GM20431 (cell line): ENCODE measurements around the gene TIAM1.

ENCODE experiments used
- in situ Hi-C: fragments of 300-500 bp; cut with MseI, MboI; formaldehyde crosslinking; loops from one replicate; pipeline ENCODE4 v1.15.0; 2020; ENCODE audit warnings: low sequenced_read_pairs; ENCODE audit not compliant: unreplicated experiment

TIAM1 gene

GRCh38 chr21:31185663-31186062 lies 158.4 kb downstream of the TIAM1 start:
- in situ Hi-C loops, result no loop called here

GRCh38 chr21:31184876-31185275 lies 159.2 kb downstream of the TIAM1 start:
- in situ Hi-C loops, result no loop called here

DNA sequence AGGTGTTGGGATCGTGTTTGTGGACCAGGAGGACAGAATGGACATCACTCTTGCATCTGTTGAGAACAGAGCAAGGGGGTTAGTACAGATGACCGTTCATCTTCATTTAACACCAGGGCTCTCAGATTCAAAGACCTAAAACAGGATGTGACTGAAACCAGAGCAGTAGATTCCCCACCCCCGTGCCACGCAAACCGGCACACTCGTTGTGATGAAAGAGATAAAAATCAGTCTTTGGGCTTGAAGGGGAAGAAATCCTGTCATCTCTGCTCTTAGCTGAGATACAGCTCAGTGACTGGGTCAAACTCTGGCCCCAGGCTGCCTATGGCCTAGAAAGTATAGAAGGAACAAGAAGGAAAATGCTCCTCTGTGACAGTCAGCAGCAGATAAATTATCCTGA lies 159.6 kb downstream of the TIAM1 start:
- in situ Hi-C loops, result no loop called here

DNA sequence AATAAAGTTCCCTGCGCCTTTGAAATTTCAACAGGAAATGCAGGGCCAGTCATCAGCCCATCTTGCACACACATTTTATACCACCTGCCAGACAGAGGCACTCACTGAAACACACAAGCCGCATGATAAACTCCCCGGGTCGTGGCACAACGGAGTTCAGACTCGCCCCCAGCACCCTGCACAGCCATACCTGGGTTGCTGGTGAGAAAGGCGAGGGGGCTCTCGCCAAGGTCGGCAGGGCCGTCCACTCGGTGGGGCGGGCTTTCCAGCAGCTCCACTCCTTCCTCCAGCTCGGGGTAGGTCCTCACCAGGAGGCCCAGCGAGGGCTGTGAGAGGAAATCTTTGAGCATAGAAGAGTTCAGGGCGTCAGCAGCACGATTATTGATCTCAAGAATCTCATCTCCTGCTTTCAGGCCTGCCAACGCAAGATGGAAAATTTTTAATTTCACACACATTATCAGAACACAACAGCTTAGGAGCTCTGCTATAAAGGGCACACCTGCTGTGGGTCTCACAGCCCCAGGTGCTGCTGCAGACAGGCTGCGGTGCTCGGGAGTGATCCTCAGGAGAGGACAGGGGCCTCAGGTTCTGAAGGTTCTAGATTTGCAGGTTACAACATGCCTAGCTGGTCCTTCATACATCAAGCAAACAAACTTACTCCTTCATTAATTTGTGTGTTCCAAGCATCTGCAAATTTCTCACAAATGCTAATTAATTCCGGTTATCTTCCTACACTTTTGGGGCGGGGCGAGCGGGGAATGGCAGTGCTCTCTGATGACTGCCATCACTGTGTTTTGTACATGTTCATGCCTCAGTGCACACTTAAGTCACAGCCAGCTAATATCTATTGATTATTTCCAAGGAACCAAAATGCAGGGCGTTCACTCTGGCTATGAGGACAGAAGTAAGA lies 161.6 kb downstream of the TIAM1 start:
- in situ Hi-C loops, result no loop called here

DNA sequence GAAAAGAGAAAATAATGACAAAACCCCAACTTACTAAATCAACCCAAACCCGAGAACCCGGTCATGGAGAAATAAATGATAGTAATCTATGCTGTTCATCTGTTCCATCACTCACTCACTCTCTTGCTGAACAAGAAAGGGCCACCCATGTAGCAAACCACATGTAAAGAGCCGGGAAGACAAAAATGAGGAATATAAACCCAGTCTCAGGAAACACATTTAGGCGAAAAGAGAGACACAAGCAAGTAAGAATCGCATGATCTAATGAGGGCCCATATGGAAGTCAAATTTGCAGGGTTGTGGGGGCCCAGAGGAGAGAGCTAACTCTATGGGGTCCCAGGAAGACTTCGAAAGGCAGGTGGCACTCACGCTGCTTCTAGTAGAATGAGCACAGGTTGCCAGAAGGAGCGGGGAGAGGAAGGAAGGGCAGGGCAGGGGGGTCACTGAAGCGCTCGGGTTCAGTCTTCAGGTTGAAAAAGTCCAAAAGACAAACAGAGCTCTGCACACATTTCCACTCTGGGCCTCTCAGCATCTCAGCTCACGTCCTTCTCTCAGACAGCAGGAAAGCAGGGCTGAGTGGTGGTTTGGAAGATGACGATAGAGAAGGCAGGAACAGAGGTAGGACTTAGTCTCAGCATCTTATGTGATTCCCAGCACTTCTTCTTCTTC lies 162.8 kb downstream of the TIAM1 start:
- in situ Hi-C loops, result no loop called here

GRCh38 chr21:31180256-31181081 lies 163.6 kb downstream of the TIAM1 start:
- in situ Hi-C loops, result no loop called here

DNA sequence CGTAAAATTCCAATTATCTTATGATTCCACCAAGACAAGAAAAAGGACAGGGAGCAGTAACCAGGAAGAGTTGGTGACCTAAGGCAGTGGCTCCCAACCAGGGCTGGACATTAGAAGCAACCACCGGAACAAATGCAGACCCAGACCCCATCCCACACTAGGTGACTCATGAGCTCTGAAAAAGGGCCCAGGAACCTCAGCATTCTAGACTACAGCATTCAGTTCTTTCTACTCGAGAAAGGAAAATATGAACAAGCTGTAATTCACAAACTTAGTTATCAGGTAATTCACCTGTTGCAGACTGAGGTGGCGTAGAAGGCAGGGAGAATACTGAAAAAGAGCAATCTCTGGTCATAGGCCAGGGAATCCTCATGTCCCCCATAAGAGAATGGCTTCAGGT lies 167.3 kb downstream of the TIAM1 start:
- in situ Hi-C loops, result no loop called here

DNA sequence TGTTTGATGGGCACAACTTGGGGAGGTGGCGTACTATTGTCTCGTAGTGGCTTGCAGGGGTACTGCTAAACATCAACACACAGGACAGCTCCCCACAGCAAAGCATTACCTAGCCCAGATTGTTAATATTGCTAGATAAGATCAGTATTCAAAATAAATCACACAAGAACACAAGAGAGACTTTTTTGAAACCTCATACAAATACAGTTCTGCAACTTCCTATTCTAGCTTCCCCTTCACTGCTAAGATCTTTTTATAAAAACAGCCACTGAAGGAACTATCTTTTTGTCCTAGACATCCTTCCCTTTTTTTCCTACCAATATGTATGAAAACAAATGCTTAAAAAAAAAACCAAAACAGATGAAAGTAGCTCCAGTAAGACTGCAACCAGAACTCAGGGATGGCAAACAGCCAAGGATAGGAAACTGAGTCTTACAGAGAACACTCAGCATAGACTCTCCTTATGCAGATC lies 167.9 kb downstream of the TIAM1 start:
- in situ Hi-C loops, result no loop called here

GRCh38 chr21:31173881-31174555 lies 170.0 kb downstream of the TIAM1 start:
- in situ Hi-C loops, result no loop called here

- in situ Hi-C loops, result no loop called here
These were observed 171.7 kb downstream of the TIAM1 start for GRCh38 chr21:31172328-31172727.

- in situ Hi-C loops, result no loop called here
These were observed 179.1 kb downstream of the TIAM1 start for GRCh38 chr21:31164713-31165694.

DNA sequence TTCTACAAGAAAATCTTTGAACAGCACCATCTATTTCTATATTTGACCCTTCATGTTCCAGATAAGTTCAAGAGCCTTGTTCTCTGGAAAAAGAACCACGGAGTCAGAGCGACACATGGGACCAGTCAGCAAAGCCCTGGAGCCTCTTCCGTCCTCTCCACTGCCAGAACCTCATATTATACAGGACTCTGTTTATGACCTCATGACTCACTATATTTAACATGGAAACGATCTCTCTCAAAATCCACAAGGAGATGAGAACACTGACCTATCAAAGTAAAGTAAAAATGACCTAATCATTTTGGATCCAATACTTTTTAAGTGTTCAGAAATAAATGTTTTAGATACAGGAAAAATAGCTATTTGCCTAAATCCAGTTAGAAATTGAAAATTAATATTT lies 181.2 kb downstream of the TIAM1 start:
- in situ Hi-C loops, result no loop called here

DNA sequence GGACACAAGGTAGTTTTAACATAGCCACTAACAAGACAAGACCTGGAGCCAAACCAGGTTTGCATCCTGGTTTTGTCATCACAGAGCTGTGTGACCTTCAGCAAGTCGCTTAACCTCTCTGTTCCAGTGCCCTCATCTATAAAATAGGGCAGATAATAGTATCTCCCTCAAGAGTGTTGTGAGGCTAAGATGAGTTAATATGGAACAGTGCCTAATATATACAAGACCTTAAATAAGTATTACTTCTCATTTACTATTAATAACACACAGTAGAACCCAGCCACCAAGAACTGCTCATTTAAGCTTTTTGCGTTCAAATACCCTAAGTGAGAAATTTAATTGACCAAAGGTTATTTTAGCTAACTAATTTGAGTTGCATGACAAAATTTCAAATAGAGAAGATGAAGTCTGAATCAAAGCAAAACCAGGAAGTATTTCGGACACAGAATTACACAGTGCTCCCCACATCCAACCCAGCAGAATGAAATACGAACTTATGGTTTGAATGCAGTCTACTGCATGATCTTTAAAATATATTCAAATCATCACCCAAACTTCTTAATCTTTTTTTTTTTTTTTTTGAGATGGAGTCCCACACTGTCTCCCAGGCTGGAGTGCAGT lies 181.9 kb downstream of the TIAM1 start:
- in situ Hi-C loops, result no loop called here

DNA sequence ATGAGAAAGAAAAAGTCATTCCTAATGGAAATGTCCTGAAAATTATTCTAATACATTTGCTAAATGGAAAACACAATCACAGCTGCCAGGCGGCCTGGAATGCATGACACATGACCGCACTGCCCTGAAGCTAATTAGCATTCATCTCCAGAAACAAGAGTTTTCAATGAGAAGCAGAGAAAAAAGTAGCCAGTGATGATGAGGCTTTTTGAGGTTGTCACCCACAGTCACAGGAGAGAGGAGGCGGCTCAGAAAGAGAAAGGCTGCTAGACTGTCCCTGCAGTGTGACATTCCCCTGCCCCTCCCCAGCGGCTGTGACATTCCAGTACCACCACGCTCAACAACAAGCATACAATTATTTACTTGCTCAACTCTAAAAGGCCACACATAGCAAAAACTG lies 182.9 kb downstream of the TIAM1 start:
- in situ Hi-C loops, result no loop called here

DNA sequence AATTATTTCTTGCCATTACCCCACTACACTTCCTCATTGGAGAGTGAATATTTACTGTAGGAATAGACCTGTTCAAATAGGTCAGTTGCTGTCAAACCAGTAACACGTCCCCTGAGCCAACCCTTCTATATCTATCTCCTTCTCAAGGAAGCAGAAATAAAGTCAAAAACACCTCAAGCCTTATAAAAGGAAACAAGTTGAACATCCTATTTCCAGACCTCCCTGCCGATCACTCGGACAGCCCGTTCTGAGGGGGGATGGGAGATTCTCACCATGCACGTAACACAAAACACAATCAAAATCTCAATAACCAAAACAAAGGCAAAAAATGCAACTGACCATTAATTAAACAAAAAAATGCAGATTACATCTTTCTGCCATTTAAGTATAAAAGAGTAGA lies 184.3 kb downstream of the TIAM1 start:
- in situ Hi-C loops, result no loop called here

DNA sequence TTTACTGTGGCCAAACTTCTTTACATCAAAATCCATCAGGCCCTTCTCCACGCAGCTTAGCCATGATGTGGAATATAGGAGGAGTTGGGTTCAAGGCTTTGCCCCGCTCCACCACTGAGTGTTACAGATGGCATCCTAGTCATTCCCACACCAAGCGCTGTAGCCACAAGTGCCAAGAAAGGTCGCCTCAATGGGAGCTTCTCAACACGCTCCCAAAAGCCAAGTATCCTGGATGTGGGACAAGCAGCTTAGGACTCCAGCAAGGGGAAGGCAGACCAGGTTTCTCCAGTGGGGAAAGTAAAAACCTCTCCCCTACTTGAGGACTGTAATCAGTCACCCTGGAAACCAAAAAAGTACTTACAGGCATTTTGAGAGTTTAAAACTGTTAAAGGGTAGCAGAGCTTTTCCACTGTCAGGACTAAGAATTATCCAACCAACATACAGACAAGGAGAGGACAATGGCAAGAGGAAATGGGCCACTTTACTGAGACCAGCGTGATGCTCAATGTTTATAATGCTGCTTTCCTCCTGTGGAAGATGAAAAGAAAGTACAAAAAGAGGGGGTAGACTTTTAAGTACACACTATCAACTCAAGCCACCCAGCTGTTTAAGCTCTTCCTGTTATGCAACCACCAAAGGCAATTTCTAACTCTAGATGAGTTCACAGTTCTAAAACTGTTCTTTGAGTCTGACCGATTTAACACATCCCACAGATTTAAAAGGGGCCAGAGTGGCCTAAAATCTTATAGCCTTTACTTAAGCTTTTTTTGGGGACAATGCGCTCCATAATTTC lies 185.1 kb downstream of the TIAM1 start:
- in situ Hi-C loops, result no loop called here

- in situ Hi-C loops, result no loop called here
These were observed 186.3 kb downstream of the TIAM1 start for GRCh38 chr21:31157756-31158155.

DNA sequence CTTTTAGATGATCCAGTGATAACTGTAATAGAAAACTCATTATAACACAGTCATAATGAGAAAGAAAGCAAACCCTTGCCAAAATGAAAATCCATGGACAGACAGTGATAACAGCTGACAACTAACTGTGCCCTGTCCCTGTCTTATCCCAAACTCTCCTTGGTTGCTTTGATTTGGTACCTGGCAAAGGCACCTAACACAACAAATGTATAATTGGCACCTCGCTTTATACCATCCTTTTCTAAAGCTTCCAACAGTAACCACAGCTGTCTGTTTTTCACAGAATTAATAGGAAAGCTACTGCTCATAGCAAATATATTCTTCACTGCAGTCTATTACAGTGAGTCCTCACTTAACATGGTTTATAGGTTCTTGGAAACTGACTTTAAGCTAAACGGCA lies 187.4 kb downstream of the TIAM1 start:
- in situ Hi-C loops, result no loop called here
